Dedifferentiated amniotic fluid mesenchymal stem cell (primary cell): Measurements from ENCODE around the gene SHISAL1.
"Not testable (repeated sequence)": the region's sequence is repeated elsewhere in the genome, so short reads cannot be mapped to it uniquely, and the experiment has no call there.

ENCODE experiments used
- DNase-seq: peaks from one replicate; pipeline ENCODE4 v3.0.0-alpha.2; 2016; ENCODE audit errors: extremely low spot score

SHISAL1 gene

GRCh38 chr22:44328326-44328725 is 15.6 kb upstream of the SHISAL1 start:
- DNase-seq, result no peak

GRCh38 chr22:44326491-44326885 is 13.7 kb upstream of the SHISAL1 start:
- DNase-seq, result no peak

- DNase-seq, result peak; percentile 62
Measured at GRCh38 chr22:44325718-44326490, 13.2 kb upstream of the SHISAL1 start.

DNA sequence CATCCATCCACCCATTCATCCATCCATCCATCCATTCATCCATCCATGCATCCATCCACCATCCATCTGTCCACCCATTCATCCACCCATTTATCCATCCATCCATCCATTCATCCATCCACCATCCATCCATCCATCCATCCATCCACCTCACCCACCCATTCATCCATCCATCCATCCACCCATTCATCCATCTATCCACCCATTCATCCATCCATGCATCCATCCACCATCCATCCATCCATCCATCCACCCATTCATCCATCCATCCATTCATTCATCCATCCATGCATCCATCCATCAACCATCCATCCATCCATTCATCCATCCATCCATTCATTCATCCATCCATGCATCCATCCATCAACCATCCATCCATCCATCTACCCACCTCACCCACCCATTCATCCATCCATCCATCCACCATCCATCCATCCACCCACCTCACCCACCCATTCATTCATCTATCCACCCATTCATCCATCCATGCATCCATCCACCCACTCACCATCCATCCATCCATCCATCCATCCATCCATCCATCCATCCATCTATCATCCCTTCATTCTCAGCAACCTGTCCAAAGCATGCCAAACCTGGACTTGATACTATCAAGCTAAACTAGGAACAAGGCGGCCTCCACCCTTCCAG is 10.5 kb upstream of the SHISAL1 start:
- not testable (repeated sequence) for DNase-seq

DNA sequence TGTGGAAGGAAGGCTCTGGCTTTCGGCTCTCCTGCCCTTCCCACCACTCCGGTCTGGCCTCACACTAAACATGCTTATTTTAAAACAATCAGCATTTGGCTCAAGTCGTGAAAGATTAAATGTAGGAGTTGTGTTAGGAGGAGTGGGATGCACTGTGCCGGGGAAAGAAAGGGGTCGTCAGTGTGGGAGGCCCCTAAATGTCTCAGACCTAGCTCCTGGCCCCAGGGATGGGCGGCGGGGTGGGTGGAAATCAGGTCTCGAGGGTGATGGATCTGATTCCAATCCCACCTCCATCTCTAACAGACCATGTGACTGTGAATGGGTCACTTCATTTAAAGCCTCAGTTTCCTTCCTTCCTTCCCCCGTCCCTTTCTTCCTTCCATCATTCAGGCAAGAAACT is 6.9 kb upstream of the SHISAL1 start:
- no peak for DNase-seq

DNA sequence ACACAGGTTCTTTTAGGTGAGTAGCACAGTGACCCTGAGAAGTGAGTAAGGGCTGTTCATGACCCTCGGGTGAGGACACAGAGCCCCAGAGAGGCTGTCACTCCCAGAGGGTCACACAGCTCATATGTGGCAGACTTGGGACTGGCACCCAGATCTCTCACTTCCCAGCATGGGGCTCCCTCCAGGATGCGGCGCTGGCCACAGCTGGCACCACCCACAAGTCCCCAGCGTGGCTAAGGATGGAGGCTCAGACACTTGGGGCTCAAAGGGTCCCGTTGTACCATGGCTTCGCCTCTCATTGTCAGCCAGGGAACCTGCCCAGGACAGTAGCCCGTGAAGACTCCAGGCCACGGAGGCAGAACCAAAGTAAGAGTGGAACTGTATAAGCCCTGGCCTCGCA is 6.0 kb upstream of the SHISAL1 start:
- DNase-seq, result no peak

GRCh38 chr22:44317886-44318637 is 5.3 kb upstream of the SHISAL1 start:
- DNase-seq, result no peak

DNA sequence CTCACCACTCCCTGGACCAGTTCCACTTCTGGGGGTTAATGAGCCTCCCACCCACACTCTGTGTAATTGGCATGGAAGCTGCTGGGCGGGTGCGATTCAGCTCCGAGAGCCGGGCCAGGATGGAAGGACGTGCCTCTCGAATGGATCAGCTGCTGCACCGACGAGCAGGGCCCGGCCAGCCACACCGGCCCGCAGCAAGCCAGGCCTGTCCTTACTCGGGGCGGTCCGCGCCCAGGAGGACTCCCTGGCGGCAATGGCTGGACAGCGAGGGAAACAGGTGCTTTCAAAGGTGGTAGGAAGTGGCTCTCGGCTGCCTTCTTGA is 4.3 kb upstream of the SHISAL1 start:
- DNase-seq, result no peak

DNA sequence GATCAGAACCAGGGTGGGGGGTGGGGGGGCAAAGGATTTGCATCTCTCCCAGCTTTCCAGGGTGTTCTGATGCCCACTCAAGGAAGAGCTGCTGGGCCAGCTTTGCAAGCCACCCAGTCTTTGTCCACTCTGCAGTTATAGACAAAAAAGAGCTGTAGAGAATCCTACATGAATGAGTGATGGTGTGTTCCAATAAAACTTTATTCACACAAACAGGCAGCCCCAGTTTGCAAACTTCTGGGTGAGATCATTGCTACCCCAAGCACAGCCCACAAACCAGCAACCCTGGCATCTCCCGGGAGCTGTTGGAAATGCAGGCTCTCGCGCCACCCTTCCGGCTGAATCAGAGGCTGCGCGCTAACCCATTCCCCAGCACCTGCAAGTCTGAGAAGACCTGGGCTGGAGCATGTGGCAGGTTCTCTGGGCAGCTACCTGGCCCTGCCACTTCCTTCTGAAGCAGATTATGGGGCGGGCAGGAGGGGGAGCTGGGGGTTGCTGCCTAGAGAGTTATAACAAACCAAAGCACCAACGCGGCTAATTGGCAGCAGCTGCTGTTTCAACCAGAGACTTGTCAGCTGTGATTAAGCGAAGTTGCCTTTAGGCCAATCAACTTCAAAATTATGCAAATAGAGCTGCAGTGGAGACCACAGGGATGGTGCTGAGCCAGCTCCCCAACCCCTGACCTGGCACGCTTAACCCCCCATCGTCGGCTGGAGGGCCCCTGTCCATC is 3.8 kb upstream of the SHISAL1 start:
- DNase-seq, result no peak

DNA sequence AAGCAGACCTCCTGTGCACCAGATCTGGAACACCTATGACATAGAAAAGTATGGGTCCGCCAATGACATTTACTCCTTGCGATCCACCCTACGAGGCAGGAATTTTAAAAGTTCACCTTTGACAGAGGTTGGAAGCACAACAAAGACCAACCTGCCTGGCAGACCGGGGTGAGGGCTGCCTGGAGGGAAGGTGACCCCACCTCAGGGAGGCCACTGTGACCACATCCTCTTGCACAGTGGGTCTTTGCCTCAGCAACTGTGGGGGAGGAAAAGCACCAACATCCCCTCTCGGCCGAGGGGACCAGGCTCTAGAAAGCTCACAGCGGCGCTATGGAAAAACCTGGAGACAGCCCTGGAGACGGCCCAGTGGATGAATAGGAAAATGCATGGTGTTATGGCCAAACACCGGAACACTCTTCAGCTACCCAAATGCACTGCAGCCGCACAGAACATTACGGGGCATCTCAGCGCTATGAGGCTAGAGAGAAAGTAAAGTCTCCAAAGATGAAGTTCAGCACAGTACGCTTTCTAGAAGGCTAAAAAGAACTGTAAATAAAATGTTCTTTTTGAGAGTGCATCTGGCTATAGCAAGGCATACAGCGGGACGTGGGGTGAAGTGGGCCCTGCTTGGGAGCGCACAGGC is 1.8 kb upstream of the SHISAL1 start:
- DNase-seq, result no peak

GRCh38 chr22:44313385-44314006 is 745 bp upstream of the SHISAL1 start:
- DNase-seq, result no peak

- DNase-seq, result peak; percentile 19
Measured at GRCh38 chr22:44311855-44312170, 938 bp downstream of the SHISAL1 start.

DNA sequence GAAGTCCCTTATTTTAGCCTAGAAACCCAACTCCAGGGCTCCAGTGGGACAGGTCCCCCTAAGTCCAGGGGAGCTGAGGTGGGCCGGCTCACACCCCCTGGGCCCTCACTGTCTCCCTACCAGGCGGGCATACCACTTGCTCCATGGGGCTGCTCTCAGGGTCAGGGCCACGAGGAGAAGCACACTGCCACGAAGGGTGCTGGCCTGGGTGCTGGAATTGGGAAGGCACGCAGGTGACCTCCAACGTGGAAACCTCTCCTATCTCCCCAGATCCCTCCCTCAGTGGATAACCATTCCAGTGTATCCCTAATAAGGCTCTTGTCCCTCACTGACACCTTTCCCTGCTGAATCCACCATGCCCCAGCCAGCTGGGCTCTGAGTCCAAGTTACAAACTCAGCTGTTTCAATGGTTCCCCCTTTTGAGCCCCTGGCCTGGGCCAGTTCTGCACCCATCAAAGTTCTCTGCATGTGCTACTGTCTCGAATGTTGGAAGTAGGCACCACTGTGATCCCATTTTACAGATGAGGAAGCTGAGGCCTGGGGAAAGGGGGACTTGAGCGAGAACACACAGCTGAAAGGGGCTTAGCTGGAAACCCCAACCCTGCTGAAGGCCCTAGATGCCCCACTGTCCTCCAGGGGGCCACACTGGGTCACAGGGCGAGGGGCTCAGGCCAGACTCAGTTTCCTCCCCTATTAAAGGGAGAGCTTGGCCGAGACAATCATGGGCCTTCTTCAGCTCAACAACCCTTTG is 1.5 kb downstream of the SHISAL1 start:
- DNase-seq, result no peak

- DNase-seq, result no peak
Measured at GRCh38 chr22:44309647-44310046, 3.1 kb downstream of the SHISAL1 start.

DNA sequence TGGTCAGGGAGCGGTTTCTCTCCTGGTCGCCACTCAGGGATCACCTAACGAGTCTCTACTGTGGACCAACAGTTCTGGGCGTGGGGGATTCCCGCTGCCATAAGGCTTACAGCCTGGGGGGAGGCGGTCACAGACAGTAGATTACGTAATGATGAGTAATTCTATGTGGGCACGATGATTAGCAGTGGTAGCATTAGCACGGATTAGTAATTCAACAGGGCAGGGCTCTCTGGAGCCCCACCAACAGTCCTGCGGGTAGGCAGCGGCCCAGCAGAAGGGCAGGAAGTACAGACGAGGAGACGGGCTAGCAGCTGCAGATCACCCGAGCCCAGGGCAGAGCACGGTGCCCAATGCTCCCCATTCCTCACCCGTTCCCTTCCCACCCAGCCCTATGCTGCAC is 3.6 kb downstream of the SHISAL1 start:
- peak; percentile 87 for DNase-seq

- no peak for DNase-seq
Measured at GRCh38 chr22:44307509-44308169, 5.1 kb downstream of the SHISAL1 start.

DNA sequence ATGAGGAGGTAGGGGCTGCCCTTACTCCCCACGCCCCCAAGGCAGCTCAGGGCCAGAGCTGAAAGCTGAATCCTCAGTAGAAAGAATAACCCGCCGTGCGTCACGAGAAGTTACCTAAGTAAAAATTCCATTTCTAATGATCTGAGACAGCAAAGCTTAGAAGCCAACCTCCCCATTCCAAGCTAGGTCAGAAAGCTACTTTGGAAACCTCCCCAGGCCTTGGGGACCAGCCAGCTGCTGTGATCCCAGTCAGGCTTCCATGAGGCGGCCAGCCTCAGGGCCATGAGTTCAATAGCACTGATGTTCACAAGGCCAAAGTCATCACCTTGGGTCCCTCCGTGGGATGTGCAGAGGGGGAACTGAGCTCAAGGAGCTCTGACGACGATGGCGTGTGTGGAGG is 6.9 kb downstream of the SHISAL1 start:
- no peak for DNase-seq

GRCh38 chr22:44305455-44305854 is 7.3 kb downstream of the SHISAL1 start:
- DNase-seq, result no peak

- no peak for DNase-seq
Measured at GRCh38 chr22:44304911-44305310, 7.8 kb downstream of the SHISAL1 start.

DNA sequence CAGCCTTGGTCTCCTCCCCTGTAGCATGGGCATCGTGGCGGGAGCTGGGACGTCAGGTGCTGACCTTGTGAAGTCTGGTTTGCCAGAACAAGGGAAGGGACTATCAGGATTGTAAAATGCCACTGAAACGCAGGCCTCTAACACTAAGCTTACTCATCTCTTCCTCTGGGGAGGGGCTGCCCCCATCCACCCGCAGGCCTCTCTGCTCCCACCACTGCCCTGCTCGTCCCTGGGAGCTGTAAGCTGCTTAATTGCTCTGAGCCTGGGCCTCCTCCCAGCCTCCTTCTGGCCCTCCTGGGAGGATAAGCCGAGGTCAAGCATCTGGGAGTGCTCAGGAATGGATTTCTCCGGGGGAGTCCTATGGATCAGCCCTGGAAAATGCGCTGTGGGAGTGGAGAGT is 8.4 kb downstream of the SHISAL1 start:
- DNase-seq, result peak; percentile 15
